Kidney epithelial cell (primary cell): ENCODE measurements around the gene TRPM8. TPM values are rescaled to one million over a fixed set of nuclear protein-coding genes. Genes with fewer than 3 reads are reported as not detected.

Experiments used
- DNase-seq: peaks from one replicate; pipeline ENCODE4 v3.0.0-alpha.2; 2010; ENCODE audit warnings: low read depth
- H3K27me3 ChIP-seq: 2 replicates; pipeline ENCODE4 v1.6.0; 2011; ENCODE audit warnings: low read length; ENCODE audit not compliant: control insufficient read depth, insufficient read depth
- H3K36me3 ChIP-seq: 2 replicates; pipeline ENCODE4 v1.5.1; 2011; ENCODE audit warnings: low read length; ENCODE audit not compliant: control insufficient read depth, insufficient read depth
- H3K4me3 ChIP-seq: 2 replicates; pipeline ENCODE4 v1.5.1; 2011; ENCODE audit warnings: low read depth, mild to moderate bottlenecking, control low read depth, low read length
- CTCF ChIP-seq: IDR thresholded peaks from 2 replicates; pipeline ENCODE4 v1.5.1; 2011; ENCODE audit warnings: mild to moderate bottlenecking, moderate library complexity, low read length, control low read depth, inconsistent platforms; ENCODE audit not compliant: insufficient read depth, poor library complexity, severe bottlenecking
- total RNA-seq: library from RNA; depleted of rRNA; stranded (reverse); fragments of >200 nt; gene quantifications from 2 replicates; pipeline ENCODE4 v1.2.3, GENCODE V29; 2015

TRPM8 gene
- total RNA-seq, 1 donor from 2014 or later = 0.96 TPM

GRCh38 chr2:234020332-234020731 lies 103.2 kb downstream of the TRPM8 start:
- no peak for DNase-seq
- H3K27me3 ChIP-seq = no peaks in the 10 kb centered on the region
- no peak overlapping the region for H3K4me3 ChIP-seq
- no peak for TF ChIP-seq CTCF
- no peaks in the 10 kb centered on the region for H3K36me3 ChIP-seq

- no peak overlapping the region for H3K4me3 ChIP-seq
- TF ChIP-seq CTCF = no peak
- H3K27me3 ChIP-seq = no peaks in the 10 kb centered on the region
- no peaks in the 10 kb centered on the region for H3K36me3 ChIP-seq
- DNase-seq = no peak
These were observed 105.3 kb downstream of the TRPM8 start for GRCh38 chr2:234022424-234022823.

- H3K36me3 ChIP-seq = no peaks in the 10 kb centered on the region
- H3K4me3 ChIP-seq = no peak overlapping the region
- no peaks in the 10 kb centered on the region for H3K27me3 ChIP-seq
- no peak for TF ChIP-seq CTCF
- no peak for DNase-seq
These were observed 107.1 kb downstream of the TRPM8 start for GRCh38 chr2:234024304-234024703.

GRCh38 chr2:234025466-234025865 lies 108.3 kb downstream of the TRPM8 start:
- no peak for TF ChIP-seq CTCF
- Histone ChIP-seq H3K36me3 (no peaks in the 10 kb centered on the region), H3K4me3 (no peak overlapping the region), H3K27me3 (no peaks in the 10 kb centered on the region)
- no peak for DNase-seq

GRCh38 chr2:234025891-234026401 lies 108.8 kb downstream of the TRPM8 start:
- TF ChIP-seq CTCF = no peak
- no peaks in the 10 kb centered on the region for H3K36me3 ChIP-seq
- no peaks in the 10 kb centered on the region for H3K27me3 ChIP-seq
- H3K4me3 ChIP-seq = no peak overlapping the region
- DNase-seq = no peak

- Histone ChIP-seq H3K4me3 (no peak overlapping the region), H3K36me3 (no peaks in the 10 kb centered on the region), H3K27me3 (no peaks in the 10 kb centered on the region)
- no peak for DNase-seq
- no peak for TF ChIP-seq CTCF
These were observed 109.6 kb downstream of the TRPM8 start for GRCh38 chr2:234026693-234027254.
